Renal cortical epithelial cell (primary cell): Measurements from ENCODE around the gene FHOD3. TPM values are rescaled to one million over a fixed set of nuclear protein-coding genes. Genes with fewer than 3 reads are reported as not detected.
A peak's percentile ranks its signal among the peaks of the same experiment; 100 is the strongest.
"Not testable (repeated sequence)": the region's sequence is repeated elsewhere in the genome, so short reads cannot be mapped to it uniquely, and the experiment has no call there.

Experiments
- DNase-seq: peaks from one replicate; pipeline ENCODE4 v3.0.0-alpha.2; 2011; ENCODE audit warnings: low read depth
- total RNA-seq: library from RNA; depleted of rRNA; stranded (reverse); fragments of >200 nt; gene quantifications from 2 replicates; pipeline ENCODE4 v1.2.3, GENCODE V29; 2014

Gene FHOD3
- total RNA-seq, 1 donor from 2014 or later = 117 TPM

DNA sequence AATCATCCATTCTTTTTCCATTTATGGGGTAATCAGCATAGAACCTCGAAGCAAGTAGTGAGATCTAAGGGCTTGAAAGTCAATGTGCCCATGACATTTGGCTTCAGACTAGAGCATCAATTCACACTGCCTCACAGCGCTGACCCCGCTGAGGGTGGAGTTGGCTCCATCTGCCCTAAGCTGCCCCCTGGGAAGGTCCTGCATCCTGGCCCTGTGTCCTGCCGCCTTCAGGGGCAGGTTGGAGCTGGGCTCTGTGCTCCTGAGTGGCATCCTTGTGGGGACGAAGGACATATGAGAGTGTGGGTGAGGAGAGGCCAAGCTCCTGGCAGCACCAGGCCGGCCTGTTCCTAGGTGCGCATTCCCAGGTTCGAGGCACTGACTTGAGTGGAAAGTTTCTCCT lies 249.4 kb downstream of the FHOD3 start:
- DNase-seq = no peak

DNA sequence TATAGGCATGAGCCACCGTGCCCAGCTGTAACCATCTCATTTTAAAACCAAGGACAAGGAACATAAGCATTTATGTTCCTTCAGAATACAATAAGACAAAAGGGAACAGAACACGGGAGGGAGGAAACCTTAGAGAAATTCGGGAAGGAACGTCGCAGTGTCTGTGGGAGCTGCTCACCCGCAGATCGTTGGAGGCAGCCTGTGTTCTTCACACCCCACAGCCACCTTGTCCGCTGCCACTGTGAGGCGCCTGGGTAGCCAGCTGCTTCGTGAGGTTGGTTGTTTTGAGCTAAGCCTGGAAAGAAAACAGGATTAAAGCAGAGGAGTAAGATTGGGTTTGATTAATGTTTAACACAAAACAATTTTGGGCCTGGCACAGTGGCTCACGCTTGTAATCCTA lies 250.0 kb downstream of the FHOD3 start:
- peak; percentile 13 for DNase-seq

DNA sequence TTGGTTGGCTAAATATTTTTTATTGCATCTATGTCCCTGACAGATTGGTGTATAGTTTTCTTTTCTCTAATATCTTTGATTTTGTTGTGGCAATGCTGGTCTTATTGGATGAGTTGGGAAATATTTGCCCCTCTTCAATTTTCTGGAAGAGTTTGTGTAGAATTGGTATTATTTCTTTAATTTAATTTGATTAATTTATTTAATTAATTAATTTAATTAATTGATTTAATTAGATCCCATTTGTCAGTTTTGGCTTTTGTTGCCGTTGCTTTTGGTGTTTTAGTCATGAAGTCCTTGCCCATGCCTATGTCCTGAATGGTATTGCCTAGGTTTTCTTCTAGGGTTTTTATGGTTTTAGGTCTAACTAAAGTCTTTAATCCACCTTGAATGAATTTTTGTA lies 253.8 kb downstream of the FHOD3 start:
- not testable (repeated sequence) for DNase-seq

DNA sequence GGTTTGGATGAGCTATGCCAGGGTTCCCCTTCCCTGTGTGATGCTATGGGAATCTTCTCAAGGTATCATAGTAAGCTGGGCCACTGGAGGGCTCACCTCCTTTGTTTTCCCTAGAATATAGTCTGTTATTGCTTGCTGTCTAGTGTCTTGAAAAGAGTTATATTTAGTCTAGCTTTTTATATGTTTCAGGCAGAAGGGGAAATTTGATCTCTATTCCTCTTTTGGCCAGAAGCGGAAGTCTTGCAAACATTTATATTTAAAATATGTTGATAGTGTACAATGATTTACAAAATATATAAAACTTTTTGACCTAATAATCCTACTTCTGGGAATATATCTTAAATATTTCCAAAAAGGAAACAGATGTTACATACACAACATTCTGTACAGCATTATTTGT lies 260.7 kb downstream of the FHOD3 start:
- no peak for DNase-seq

DNA sequence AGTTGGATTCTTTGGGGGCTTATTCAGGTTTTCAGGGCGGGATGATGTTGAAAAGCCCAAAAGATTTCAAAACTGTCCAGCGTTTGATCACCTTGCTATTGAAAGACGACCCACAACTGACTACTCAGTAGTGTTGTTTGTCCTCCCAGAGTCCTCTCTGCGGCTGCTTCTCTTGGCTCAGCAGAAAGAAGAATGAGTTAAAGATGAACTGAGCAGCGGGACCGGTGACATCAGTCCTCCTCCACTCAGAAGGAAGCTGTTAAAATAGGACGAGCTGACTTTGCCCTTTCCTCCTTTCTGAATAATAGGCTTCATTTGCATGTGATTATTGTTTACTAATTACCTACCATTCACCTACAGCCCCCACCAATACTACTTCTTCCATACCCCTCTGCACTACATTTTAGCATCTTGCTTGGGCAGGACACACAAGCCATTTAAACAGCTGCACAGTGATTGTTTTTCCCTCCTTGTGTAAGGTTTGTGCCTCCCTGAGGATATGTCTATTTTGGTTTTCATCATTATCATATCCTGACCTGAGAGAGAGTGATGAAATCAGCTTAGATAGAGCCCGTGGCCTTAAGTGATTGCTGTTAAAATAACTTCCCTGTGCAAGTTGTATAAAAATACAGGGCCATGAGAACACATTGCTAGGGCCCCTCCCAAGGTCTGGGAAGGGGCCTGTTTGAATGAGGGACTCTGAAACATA lies 261.8 kb downstream of the FHOD3 start:
- no peak for DNase-seq

DNA sequence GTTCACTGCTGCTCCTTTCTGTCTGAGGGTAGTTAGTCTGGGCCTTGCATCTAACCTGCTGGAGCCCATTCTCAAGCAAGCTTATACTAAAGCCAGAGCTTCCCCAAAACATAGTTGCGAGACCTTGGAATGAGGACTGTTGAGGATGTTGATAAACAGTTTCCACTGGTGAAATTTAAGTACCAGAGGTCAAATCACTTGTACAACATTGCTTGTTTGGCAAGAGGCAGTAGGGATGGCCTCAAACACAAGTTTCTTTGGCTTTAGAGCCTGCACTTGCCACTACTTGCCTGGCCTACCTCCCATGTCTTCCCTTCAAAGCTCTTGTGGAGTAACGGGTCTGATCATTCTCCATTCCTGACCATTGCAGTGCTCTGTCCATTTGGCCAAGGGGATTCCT lies 262.7 kb downstream of the FHOD3 start:
- no peak for DNase-seq

DNA sequence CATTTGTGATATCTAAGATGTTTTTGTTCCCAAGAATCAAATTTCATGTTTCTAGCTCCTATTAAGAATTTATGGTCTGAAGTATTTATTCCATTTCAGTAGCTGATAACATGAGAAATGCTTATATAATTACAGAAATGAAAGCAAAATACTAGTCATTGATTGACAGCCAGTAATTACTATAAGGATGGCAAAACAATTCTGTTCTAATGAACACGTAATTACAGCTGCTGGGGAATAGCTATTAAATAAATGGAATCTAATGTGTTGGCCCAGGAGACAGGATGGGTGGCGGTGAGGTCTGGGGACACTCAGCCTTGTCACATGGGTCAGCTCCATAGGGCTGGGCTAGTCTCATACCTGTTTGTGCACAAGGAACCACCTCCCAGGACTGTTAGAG lies 263.5 kb downstream of the FHOD3 start:
- DNase-seq = no peak

DNA sequence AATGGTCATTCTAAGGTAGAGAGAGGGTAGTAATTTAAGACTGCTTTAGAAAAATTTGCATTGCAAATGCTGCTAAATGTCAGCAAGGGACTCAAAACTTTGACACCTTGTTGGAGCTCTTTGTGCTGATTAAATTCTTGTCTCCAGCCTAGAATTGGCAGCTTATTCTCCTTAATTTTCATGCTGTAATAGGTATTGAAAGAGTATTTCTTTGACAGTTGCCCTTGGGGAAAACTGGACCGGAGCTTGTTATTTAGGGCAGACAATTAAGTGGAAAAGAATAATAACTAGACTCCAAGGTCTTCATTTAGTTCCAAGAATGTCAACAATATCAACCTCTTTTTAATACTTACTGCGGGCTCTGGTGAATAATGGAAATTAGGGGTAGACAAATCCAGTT lies 267.3 kb downstream of the FHOD3 start:
- no peak for DNase-seq

DNA sequence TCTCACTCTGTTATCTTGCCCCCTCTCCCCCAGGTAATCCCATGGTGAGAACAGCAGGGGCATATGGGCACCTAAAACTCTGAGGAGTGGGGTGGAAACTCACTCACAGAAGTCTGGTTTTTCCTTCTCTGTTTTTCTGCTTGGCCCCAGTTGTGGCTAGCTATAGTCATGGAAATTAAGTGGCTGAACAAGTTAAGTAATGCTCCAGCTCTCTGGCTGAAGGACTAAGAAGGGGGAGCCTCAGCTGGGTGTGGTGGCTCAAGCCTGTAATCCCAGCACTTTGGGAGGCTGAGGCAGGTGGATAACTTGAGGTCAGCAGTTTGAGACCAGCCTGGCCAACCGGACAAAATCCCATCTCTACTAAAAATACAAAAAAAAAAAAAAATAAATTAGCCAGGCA lies 270.3 kb downstream of the FHOD3 start:
- no peak for DNase-seq

DNA sequence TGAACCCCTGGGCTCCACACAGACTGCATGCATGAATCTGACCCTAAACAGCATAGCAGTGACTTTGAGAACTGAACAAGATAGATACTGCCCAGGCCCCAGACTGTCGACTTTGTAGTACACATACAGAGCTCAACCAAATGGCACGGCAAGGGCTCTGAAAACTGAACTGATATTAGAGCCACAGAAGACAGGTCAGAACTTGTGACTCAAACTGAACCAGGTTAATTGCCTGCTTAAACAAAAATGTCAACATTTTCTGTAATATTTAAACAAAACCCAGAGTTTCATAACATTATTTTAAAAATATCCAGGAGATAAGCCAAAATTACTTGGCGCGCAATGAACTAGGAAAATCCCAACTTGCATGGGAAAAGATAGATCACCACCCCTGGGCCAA lies 271.0 kb downstream of the FHOD3 start:
- DNase-seq = no peak

DNA sequence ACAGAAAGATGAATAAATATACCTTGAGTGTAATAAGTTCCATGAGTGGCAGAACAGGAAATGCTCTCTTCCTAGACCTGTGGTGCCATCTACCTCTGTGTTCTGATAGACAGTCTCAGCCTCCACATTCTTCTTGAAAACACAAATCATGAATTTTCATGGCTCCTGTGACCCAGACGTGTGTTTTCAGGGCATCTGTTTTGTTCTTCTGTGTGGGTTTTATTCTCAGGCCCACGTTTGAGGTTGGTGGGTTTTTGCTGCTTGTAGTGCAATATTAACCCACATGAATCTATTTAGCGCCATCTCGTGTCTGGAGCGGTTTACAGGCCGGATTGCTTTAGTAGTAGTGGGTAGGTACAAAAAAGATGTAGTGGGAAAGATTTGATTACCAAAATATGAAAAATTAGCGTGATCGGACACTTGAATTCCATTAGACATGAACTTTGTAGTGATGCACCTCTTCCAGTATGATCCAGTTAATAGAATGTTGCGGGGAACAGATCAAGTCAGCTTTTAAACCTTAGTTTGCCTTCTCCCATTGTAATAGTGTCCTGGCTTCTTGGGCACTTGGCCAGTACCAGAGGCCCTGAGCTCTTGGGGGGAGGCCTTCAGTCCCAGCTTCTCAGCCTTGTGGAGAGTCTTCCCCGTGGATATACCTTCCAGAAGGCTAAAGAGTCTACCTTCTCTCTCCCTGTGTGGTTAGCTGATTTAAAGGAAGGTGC lies 274.8 kb downstream of the FHOD3 start:
- DNase-seq = peak; percentile 56

DNA sequence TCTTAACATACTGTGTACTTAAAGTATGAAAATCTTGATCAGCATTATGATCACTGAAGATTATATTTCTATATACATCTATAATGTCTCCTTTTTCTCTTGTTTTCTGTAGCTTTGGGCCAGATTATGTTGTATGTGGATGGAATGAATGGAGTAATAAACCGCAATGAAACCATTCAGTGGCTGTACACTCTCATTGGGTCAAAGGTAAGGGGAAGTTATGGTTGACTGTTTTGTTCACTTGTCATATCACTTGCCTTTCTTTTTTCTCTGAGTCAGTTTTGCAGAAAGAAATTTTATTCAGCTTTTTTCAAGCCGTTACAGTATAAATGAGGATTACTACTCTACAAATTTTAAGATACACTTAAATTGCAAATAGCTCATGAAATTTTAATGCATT lies 278.8 kb downstream of the FHOD3 start:
- no peak for DNase-seq

DNA sequence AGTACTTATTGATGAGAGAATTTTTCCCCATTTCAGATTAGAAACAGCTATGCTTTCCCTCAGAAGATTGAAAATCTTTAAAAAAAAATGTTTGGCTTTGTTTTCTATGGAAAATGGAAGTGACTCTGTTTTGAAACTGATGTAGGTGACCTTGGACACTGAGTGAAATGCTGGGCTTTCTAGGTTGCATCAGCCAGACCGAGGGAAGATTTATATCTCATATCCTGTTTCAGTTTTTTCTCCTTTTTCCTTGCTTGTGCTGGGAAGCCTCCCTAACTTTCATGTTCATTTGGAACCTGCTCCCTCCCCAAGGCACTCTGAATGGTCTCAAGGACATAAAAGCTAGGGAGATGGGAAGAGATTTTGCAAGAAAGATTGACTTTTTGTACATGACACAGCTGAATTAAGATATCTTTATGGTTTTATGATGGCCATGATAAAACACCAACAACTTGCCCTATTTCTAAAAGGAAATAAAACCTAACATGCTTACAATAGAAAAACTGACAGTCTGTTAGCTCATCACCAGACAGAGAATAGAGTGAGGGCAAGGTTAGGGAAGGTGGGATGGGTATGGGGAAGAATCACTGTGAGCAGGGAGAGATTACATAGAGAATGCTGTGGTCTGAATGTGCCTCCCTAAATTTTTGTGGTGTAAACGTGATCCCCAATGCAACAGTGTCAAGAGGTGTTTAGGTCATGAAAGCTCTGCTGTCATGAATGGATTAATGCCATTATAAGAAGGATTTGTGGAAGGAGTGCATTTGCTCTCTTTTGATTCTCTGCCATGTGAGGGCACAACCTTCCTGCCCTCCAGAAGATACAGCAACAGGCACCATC lies 281.6 kb downstream of the FHOD3 start:
- DNase-seq = no peak

DNA sequence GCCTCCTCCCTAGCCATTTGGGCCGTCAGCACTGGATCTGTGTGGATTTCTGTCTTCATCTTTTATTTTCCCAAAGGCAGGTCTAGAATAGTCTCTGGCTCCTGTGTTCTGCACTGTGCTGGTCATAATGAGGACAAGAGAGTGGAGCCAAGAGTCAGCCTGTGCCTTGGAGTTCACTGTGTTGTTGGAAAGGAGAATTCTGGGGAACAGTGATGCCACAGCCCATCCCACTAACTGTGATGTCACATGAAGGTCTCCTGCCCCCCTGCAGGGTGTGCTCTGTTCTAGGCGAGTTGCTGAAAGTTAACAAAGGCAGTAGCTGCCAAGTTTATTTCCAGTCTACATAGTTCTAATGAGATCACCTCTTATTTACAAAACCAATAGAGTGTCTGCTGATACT lies 282.8 kb downstream of the FHOD3 start:
- peak; percentile 34 for DNase-seq

DNA sequence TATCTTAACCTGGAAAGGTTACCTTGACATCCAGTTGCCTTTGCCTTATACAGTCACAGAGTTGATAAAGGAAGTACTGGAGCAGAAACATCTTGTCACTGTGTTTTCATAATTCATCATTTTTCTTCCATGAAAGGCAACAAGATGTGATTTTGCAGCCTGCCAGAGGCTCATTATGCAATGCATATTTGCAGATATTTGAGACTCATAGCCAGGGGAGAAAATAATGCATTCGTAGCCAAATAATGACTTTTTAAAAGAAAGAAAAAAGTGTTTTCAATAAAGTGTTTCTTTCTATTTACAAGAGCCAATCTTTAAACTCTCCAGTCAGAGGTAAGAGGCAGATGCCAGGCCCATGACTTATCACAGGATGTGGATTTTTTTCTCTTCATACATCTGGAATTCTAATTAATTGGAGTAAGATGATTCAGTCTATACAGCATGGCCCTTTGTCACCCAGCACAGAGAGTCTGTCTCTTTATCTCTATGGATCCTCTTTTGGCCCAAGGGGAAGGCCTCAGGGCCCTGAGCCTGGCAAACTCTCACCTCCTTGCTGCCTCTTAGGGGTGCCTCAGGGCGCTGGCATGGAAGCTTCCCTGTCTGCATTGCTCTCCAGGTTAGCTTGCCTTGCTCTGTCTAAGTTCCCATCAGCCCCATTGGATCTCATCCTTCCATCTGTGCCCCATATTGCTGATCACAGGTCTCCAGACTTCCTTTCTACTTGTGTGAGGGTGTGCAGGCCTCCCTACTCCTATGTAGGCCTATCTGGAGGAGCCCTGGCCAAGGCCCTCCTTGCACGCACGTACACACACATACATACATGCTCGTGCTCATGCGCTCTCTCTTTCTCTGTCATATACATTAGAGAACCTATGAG lies 283.6 kb downstream of the FHOD3 start:
- peak; percentile 58 for DNase-seq

DNA sequence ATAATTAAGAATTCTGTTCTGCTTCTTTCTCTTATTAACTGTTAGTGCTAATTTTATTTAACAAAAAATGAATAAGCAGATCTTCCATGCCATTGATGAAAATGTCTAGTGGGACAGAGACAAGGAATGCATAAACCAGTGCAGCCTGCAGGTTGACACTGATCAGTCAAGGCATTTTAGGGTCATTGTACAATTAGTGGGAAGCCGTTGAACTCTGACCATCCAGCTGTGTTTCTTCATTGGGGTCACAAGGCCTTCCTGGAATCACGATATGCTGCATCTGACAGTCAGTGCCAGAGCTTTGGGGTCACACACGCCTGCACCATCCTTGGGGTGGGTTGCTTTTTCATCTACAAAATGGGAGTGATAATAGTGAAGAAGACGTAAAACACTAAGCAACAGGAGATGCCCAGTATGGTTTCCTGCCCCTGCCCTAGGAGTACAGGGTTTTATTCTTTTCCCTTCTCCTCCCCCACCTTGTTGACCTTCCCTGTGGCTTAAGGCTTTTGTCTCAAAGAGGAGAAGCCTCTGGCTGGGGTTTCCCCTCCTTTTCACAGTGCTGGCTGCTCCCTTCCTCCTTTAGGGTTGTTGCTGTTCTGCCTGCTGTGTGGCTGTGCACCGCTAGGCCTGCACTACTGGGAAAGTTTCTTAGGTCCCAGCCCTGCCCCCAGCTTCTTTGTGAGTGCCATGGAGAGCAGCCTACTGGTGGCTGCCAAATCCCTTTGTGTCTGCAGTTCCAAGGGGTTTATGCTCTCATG lies 285.7 kb downstream of the FHOD3 start:
- DNase-seq = peak; percentile 36

DNA sequence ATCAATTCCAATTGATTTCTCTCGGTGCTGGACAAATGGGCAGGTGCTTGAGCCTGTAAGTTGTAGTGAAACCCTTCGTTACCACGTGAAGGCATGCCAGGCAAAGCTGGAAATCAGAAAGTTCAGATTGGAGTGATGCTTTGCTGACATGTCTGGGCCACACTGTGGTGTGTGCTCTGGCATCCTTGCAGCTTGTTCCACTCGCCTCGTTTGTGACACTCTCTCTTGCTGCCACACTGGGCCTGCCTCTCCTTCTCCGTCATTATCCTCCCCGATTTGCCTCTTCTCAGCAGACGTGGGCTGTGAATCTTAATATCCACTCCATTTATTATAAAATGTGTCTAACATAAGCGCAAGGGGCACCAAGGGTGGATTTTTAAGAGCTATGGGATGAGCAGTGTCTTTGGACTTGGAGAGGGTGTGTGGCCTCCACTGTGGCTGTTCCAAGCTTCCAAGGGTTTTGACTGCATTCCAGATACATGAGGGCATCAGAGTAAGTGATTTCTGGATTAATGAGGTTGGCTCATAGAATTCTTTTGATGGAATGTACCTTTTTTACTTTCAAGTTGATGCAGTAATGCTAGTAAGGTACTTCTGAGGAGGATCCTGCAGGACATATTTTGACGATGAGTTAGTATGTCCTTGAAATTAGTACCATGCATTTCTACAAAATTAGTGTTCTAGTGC lies 292.5 kb downstream of the FHOD3 start:
- DNase-seq = peak; percentile 27

DNA sequence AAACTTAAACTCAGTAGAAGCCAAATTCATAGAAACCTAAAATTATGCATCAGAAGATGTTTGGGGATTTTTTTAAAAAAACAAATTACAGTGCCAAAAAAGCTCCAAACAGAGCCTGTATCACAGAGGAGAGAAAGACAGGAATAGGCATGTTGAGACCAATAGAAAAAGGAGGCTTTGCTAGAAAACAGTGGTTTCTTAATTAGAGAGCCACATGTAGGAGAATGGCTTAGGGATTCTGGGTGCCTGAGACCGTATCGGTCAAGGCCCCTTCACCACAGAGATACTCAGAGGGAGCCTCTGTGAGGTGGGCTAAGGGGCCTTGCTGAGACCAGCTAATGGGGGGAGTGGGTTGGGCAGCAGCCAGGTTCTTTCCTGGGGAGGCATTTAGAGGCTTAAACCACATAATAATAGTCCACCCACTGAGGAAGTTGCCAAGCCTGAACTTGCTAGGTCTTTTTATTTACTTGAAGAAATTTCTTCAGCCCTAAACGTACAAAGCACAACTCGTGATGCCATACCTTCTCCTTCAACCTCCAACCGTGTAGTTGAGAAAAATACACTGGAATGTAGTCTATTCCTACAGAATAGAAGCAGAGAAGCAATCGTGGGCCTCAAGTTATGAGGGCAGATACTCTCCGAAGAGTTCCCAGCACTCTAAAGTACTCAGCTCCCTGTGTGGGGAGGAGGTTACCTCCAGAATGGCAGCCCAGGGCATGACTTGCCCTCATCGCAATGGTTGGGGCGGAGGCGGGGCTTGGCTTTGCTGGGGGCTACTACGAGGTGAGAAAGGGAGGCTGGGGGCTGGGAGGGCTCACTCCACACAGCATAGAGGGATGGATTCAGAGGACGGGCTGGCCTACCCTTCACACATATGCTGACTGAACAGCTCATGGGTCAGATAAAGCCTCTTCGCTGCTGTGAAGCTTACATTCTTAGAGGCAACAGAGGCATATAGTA lies 293.4 kb downstream of the FHOD3 start:
- no peak for DNase-seq

DNA sequence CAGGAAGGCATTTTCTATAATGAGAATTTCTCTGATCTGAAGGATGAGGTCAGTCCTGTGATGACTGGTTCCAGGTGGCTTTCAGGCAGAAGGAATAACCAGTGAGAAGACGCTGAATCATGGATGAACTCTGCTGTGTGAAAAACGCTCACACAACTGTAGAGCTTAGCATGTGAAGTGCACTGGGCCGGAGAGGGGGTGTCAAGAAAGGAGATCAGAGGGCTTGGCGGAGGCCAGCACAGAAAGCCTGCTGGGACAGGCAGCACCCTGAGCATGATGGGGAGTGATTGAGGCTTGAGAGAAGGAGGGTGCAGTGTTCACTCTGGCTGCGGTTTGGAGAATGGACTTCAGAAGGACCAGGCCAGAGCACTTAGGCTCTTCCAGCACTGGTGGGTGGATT lies 294.8 kb downstream of the FHOD3 start:
- DNase-seq = no peak
